A549 treated with dexamethasone at 1 μM for 4 hours (cell line): ENCODE results near the gene RAPGEF1. TPM values are rescaled to one million over a fixed set of nuclear protein-coding genes. Genes with fewer than 3 reads are reported as not detected.

Source experiments
- total RNA-seq: library from RNA; stranded (reverse); fragments of 200-300 nt; extraction: Qiagen RNA extraction; gene quantifications from 5 replicates; pipeline ENCODE4 v1.2.3, GENCODE V29; 2022

Gene RAPGEF1
- 33.0 to 54.4 TPM (median 46.5 TPM) in 5 replicates for total RNA-seq

GRCh38 chr9:131739959-131740648, at the start of gene RAPGEF1:
Gene RAPGEF1 (minus strand): TSS chr9:131740076. CDS start chr9:131739830, 246 bp downstream.

GRCh38 chr9:131545003-131545785, 194.7 kb downstream of the RAPGEF1 start, which contains the start of gene PRRT1B:
Gene PRRT1B (plus strand): TSS chr9:131545523. CDS start chr9:131545616, 93 bp downstream.

GRCh38 chr9:131530920-131531832, 208.7 kb downstream of the RAPGEF1 start, which contains the start of gene UCK1:
Gene UCK1 (minus strand): TSS chr9:131531263. CDS start chr9:131531174, 89 bp downstream.

Other genes with a start within 250 kb of the RAPGEF1 start
- gene POMT1, start 237.2 kb downstream of the RAPGEF1 start, total RNA-seq: 11.4 to 17.9 TPM (median 17.4 TPM) in 5 replicates
- 14.3 to 22.0 TPM (median 21.5 TPM) in 5 replicates for gene UCK1, start 208.8 kb downstream of the RAPGEF1 start, total RNA-seq
- gene PRRT1B, start 194.6 kb downstream of the RAPGEF1 start, total RNA-seq: 0.31 to 0.38 TPM (median 0.32 TPM) in 4 of 5 replicates, not detected in the other